ENCODE measurements around the gene CDK5.

Gene CDK5

GRCh38 chr7:151086802-151087244 lies 29.1 kb upstream of the CDK5 start:
- DNase-seq (ENCODE audit: low spot score): no peak

- peak; percentile 90 for DNase-seq (ENCODE audit: low spot score)
Measured at GRCh38 chr7:151085691-151086620, 28.3 kb upstream of the CDK5 start, which contains the start of gene AGAP3. TSS of gene AGAP3 (plus strand) at chr7:151086475. CDS start at chr7:151086742, 267 bp downstream.

- DNase-seq (ENCODE audit: low spot score): no peak
Measured at GRCh38 chr7:151085329-151085690, 27.6 kb upstream of the CDK5 start.

- DNase-seq (ENCODE audit: low spot score): no peak
Measured at GRCh38 chr7:151083824-151084160, 26.1 kb upstream of the CDK5 start.

GRCh38 chr7:151083071-151083823 lies 25.6 kb upstream of the CDK5 start, which contains the start of gene TMUB1:
TSS of gene TMUB1 (minus strand) at chr7:151083493. CDS start at chr7:151082563, 930 bp downstream.
- DNase-seq (ENCODE audit: low spot score): peak; percentile 55

GRCh38 chr7:151082141-151083070 lies 24.7 kb upstream of the CDK5 start:
- no peak for DNase-seq (ENCODE audit: low spot score)

- DNase-seq (ENCODE audit: low spot score): no peak
Measured at GRCh38 chr7:151081170-151082101, 23.7 kb upstream of the CDK5 start.

- DNase-seq (ENCODE audit: low spot score): peak; percentile 86
Measured at GRCh38 chr7:151080522-151081169, 22.9 kb upstream of the CDK5 start, which contains the start of gene FASTK. TSS of gene FASTK (minus strand) at chr7:151080809. CDS start at chr7:151080766, 43 bp downstream.

GRCh38 chr7:151080067-151080521 lies 22.4 kb upstream of the CDK5 start:
- DNase-seq (ENCODE audit: low spot score): peak; percentile 49

- no peak for DNase-seq (ENCODE audit: low spot score)
Measured at GRCh38 chr7:151079199-151079910, 21.7 kb upstream of the CDK5 start.

GRCh38 chr7:151078233-151079040 lies 20.7 kb upstream of the CDK5 start:
- no peak for DNase-seq (ENCODE audit: low spot score)

GRCh38 chr7:151077705-151078232 lies 20.1 kb upstream of the CDK5 start:
- DNase-seq (ENCODE audit: low spot score): no peak

- no peak for DNase-seq (ENCODE audit: low spot score)
Measured at GRCh38 chr7:151076863-151077704, 19.4 kb upstream of the CDK5 start.

- no peak for DNase-seq (ENCODE audit: low spot score)
Measured at GRCh38 chr7:151075978-151076426, 18.3 kb upstream of the CDK5 start.

GRCh38 chr7:151075662-151075971 lies 17.9 kb upstream of the CDK5 start:
- no peak for DNase-seq (ENCODE audit: low spot score)

- no peak for DNase-seq (ENCODE audit: low spot score)
Measured at GRCh38 chr7:151074817-151075661, 17.3 kb upstream of the CDK5 start.

All from SW480 (cell line).